Neuronal stem cell (in vitro differentiated cells): Measurements from ENCODE around the gene SLC2A4RG.

Experiments used
- DNase-seq: peaks from one replicate; pipeline ENCODE4 v3.0.0-alpha.2; 2013; ENCODE audit warnings: low spot score
- H2AFZ ChIP-seq: one replicate; pipeline ENCODE4 v1.6.1; 2013; ENCODE audit warnings: mild to moderate bottlenecking, low read length, inconsistent platforms
- H2AK5ac ChIP-seq: 2 replicates; pipeline ENCODE4 v1.6.1; 2013; ENCODE audit warnings: low read depth, mild to moderate bottlenecking, inconsistent platforms, low read length, moderate library complexity, mixed read lengths
- H2BK120ac ChIP-seq: 2 replicates; pipeline ENCODE4 v1.6.1; 2013; ENCODE audit warnings: low read depth, mild to moderate bottlenecking, inconsistent platforms, low read length, moderate library complexity, mixed read lengths
- H2BK12ac ChIP-seq: one replicate; pipeline ENCODE4 v1.6.1; 2013; ENCODE audit warnings: low read length, inconsistent platforms
- H2BK15ac ChIP-seq: 2 replicates; pipeline ENCODE4 v1.6.1; 2013; ENCODE audit warnings: mild to moderate bottlenecking, low read length, inconsistent platforms, mixed read lengths
- H2BK5ac ChIP-seq: one replicate; pipeline ENCODE4 v1.6.1; 2013; ENCODE audit warnings: inconsistent platforms, mild to moderate bottlenecking, low read length, moderate library complexity
- H3K14ac ChIP-seq: one replicate; pipeline ENCODE4 v1.6.1; 2013; ENCODE audit warnings: low read length, inconsistent platforms
- H3K18ac ChIP-seq: 2 replicates; pipeline ENCODE4 v1.6.1; 2013; ENCODE audit warnings: low read length, inconsistent platforms
- H3K23ac ChIP-seq: 2 replicates; pipeline ENCODE4 v1.6.1; 2013; ENCODE audit warnings: low read depth, mild to moderate bottlenecking, mixed read lengths, low read length, inconsistent platforms; ENCODE audit not compliant: poor library complexity
- H3K27ac ChIP-seq: replicated peaks from 3 replicates; pipeline ENCODE4 v1.5.1; 2013; ENCODE audit warnings: low read length, inconsistent platforms
- H3K27me3 ChIP-seq, 3 experiments: 2 replicates each; pipeline ENCODE4 v1.6.1; 2013; ENCODE audit warnings: low read length in 3 of 3, mild to moderate bottlenecking in 2 of 3, inconsistent platforms in 1 of 3, low read depth in 1 of 3, mixed read lengths in 1 of 3, moderate library complexity in 1 of 3; ENCODE audit not compliant: control insufficient read depth in 3 of 3, insufficient read depth in 3 of 3
- H3K36me3 ChIP-seq, 2 donors: replicated peaks in 1 of 2; 2 replicates each; pipeline ENCODE4 v1.6.1; 2013; ENCODE audit warnings: low read length in 2 of 2; ENCODE audit not compliant: control insufficient read depth in 2 of 2, insufficient read depth in 2 of 2
- H3K4ac ChIP-seq: 2 replicates; pipeline ENCODE4 v1.6.1; 2013; ENCODE audit warnings: inconsistent platforms, mild to moderate bottlenecking, low read length, moderate library complexity
- H3K4me1 ChIP-seq, 2 donors: 1 replicate in 1 of 2; 2 replicates in 1 of 2; pipeline ENCODE4 v1.6.1; 2013; ENCODE audit warnings: low read length in 2 of 2, low read depth in 1 of 2; ENCODE audit not compliant: control insufficient read depth in 2 of 2, insufficient read depth in 1 of 2
- H3K4me2 ChIP-seq: one replicate; pipeline ENCODE4 v1.6.1; 2013; ENCODE audit warnings: mild to moderate bottlenecking, low read length, inconsistent platforms; ENCODE audit not compliant: insufficient read depth, poor library complexity, severe bottlenecking
- H3K4me3 ChIP-seq, 2 donors: 2 replicates each; pipeline ENCODE4 v1.5.1; 2013; ENCODE audit warnings: low read length in 2 of 2, mild to moderate bottlenecking in 2 of 2, inconsistent platforms in 1 of 2, moderate library complexity in 1 of 2
- H3K79me1 ChIP-seq: one replicate; pipeline ENCODE4 v1.6.1; 2013; ENCODE audit warnings: low read depth, mild to moderate bottlenecking, inconsistent platforms, low read length, moderate library complexity
- H3K9ac ChIP-seq: one replicate; pipeline ENCODE4 v1.6.1; 2013; ENCODE audit warnings: mild to moderate bottlenecking, low read depth, low read length, inconsistent platforms; ENCODE audit not compliant: poor library complexity
- H3K9me3 ChIP-seq, 2 donors: replicated peaks in 1 of 2; 2 replicates each; pipeline versions ENCODE3 to v1.6.1; 2013; ENCODE audit warnings: low read length in 2 of 2, mild to moderate bottlenecking in 2 of 2, inconsistent platforms in 1 of 2, low read depth in 1 of 2, mixed read lengths in 1 of 2, moderate library complexity in 1 of 2; ENCODE audit not compliant: control insufficient read depth in 2 of 2, insufficient read depth in 1 of 2
- H4K8ac ChIP-seq: one replicate; pipeline ENCODE4 v1.6.1; 2013; ENCODE audit warnings: low read depth, mild to moderate bottlenecking, inconsistent platforms, low read length, moderate library complexity
- H4K91ac ChIP-seq: one replicate; pipeline ENCODE4 v1.6.1; 2013; ENCODE audit warnings: low read length, low read depth, mild to moderate bottlenecking, inconsistent platforms; ENCODE audit not compliant: poor library complexity
- WGBS, 2 donors: extraction: QIAGEN DNeasy Blood & Tissue Kit; methylation state at CpG; one replicate each; pipeline ENCODE4 v1.1.7; 2013; ENCODE audit warnings: missing lambda C conversion rate in 2 of 2, mixed read lengths in 1 of 2; ENCODE audit not compliant: insufficient read length in 2 of 2, insufficient replicate concordance in 1 of 2; ENCODE audit errors: extremely low coverage in 2 of 2; 5-methylcytosine and 5-hydroxymethylcytosine counted together

The SLC2A4RG gene

GRCh38 chr20:63696306-63696627 is 43.3 kb upstream of the SLC2A4RG start:
- Histone ChIP-seq H2BK12ac (no peak overlapping the region), H4K8ac (no peak overlapping the region), H2BK120ac (no peak overlapping the region), H3K27ac (no peak overlapping the region), H4K91ac (peak overlapping the region; percentile 53), H2AK5ac (peak overlapping the region; percentile 40), H2BK15ac (no peak overlapping the region), H3K9ac (peak overlapping the region; percentile 91), H3K79me1 (peaks cover 6% of the 10 kb centered on the region), H3K4ac (no peak overlapping the region), H3K23ac (peak overlapping the region; percentile 100), H3K9me3 (peaks cover 0 to 2% of the 10 kb centered on the region in 2 donors), H3K36me3 (peaks cover 0 to 47% of the 10 kb centered on the region in 2 donors), H3K4me2 (no peak overlapping the region), H3K27me3 (no peaks in the 10 kb centered on the region), H3K4me1 (peaks cover 7 to 14% of the 10 kb centered on the region in 2 donors), H2BK5ac (no peak overlapping the region), H3K18ac (peak overlapping the region; percentile 94), H2AFZ (no peak overlapping the region), H3K4me3 (no peak overlapping the region), H3K14ac (no peak overlapping the region)
- no CpG with 5 or more reads among the region's 6 CpGs for WGBS, 2 donors
- no peak for DNase-seq

- peaks cover 0 to 42% of the 10 kb centered on the region in 2 donors for H3K36me3 ChIP-seq
- DNase-seq: no peak
- WGBS, 2 donors: no CpG with 5 or more reads among the region's 52 CpGs
These were observed 42.8 kb upstream of the SLC2A4RG start, which contains the start of gene TNFRSF6B for GRCh38 chr20:63696628-63697356. TSS of gene TNFRSF6B (plus strand) at chr20:63696652. CDS start at chr20:63696768, 116 bp downstream.

GRCh38 chr20:63697357-63697867 is 42.2 kb upstream of the SLC2A4RG start:
- Histone ChIP-seq H3K14ac (peak overlapping the region; percentile 67), H3K4ac (no peak overlapping the region), H2BK15ac (no peak overlapping the region), H3K4me2 (no peak overlapping the region), H2BK120ac (no peak overlapping the region), H3K27ac (no peak overlapping the region), H2AFZ (no peak overlapping the region), H2BK12ac (peak overlapping the region; percentile 58), H3K9me3 (peaks cover 0 to 2% of the 10 kb centered on the region in 2 donors), H3K9ac (peak overlapping the region; percentile 50), H3K4me1 (peaks cover 7 to 14% of the 10 kb centered on the region in 2 donors), H3K4me3 (peak overlapping the region in 1 of 2 donors; percentile 31), H3K36me3 (peaks cover 0 to 44% of the 10 kb centered on the region in 2 donors), H3K27me3 (no peaks in the 10 kb centered on the region), H3K79me1 (peaks cover 6% of the 10 kb centered on the region), H4K91ac (no peak overlapping the region), H3K23ac (peak overlapping the region; percentile 100), H2AK5ac (peak overlapping the region; percentile 96), H4K8ac (peak overlapping the region; percentile 48), H2BK5ac (no peak overlapping the region), H3K18ac (peak overlapping the region; percentile 94)
- WGBS, 2 donors: no CpG with 5 or more reads among the region's 7 CpGs
- DNase-seq: no peak

More at GRCh38 chr20:63696628-63697356, 42.8 kb upstream of the SLC2A4RG start, which contains the start of gene TNFRSF6B:
- Histone ChIP-seq H3K4me1 (peaks cover 7 to 14% of the 10 kb centered on the region in 2 donors), H3K9ac (peak within 1 kb of the TSS; percentile 91), H3K4ac (peak within 1 kb of the TSS; percentile 98), H3K27ac (no peak within 1 kb of the TSS), H2AFZ (no peak within 1 kb of the TSS), H3K23ac (peak within 1 kb of the TSS; percentile 100), H3K4me2 (peak within 1 kb of the TSS; percentile 52), H2BK12ac (peak within 1 kb of the TSS; percentile 84), H3K9me3 (peaks cover 0 to 2% of the 10 kb centered on the region in 2 donors), H2BK15ac (peak within 1 kb of the TSS; percentile 67), H4K8ac (peak within 1 kb of the TSS; percentile 48), H4K91ac (peak within 1 kb of the TSS; percentile 53), H2BK5ac (no peak within 1 kb of the TSS), H3K4me3 (peak within 1 kb of the TSS in 1 of 2 donors; percentile 60), H2AK5ac (peak within 1 kb of the TSS; percentile 96), H3K79me1 (peaks cover 6% of the 10 kb centered on the region), H2BK120ac (no peak within 1 kb of the TSS), H3K14ac (peak within 1 kb of the TSS; percentile 98), H3K27me3 (no peaks in the 10 kb centered on the region), H3K18ac (peak within 1 kb of the TSS; percentile 94)

GRCh38 chr20:63697868-63698545 is 41.6 kb upstream of the SLC2A4RG start:
- H2AFZ ChIP-seq: no peak overlapping the region
- no peak overlapping the region for H3K27ac ChIP-seq
- peak overlapping the region; percentile 50 for H3K9ac ChIP-seq
- peak overlapping the region; percentile 58 for H2BK12ac ChIP-seq
- no peak overlapping the region for H2BK15ac ChIP-seq
- no peak for DNase-seq
- no peak overlapping the region for H4K91ac ChIP-seq
- H4K8ac ChIP-seq: no peak overlapping the region
- H3K79me1 ChIP-seq: peaks cover 6% of the 10 kb centered on the region
- H3K18ac ChIP-seq: no peak overlapping the region
- H2BK120ac ChIP-seq: no peak overlapping the region
- H3K4me3 ChIP-seq: no peak overlapping the region
- peaks cover 0 to 44% of the 10 kb centered on the region in 2 donors for H3K36me3 ChIP-seq
- peak overlapping the region; percentile 85 for H3K23ac ChIP-seq
- H3K4me1 ChIP-seq: peaks cover 7 to 14% of the 10 kb centered on the region in 2 donors
- H2BK5ac ChIP-seq: no peak overlapping the region
- H3K9me3 ChIP-seq: peaks cover 0 to 2% of the 10 kb centered on the region in 2 donors
- H3K4me2 ChIP-seq: no peak overlapping the region
- no peak overlapping the region for H2AK5ac ChIP-seq
- H3K4ac ChIP-seq: no peak overlapping the region
- no peaks in the 10 kb centered on the region for H3K27me3 ChIP-seq
- no CpG with 5 or more reads among the region's 40 CpGs for WGBS, 2 donors
- peak overlapping the region; percentile 21 for H3K14ac ChIP-seq
